GM19043 (cell line): ENCODE measurements around the gene NDUFB11.

Experiments
- ATAC-seq: cut with Tn5 transposase; IDR thresholded peaks from one replicate; pipeline ENCODE4 v1.9.1; 2021; ENCODE audit warnings: low read depth; ENCODE audit not compliant: unreplicated experiment

The NDUFB11 gene

GRCh38 chrX:47144626-47145394 lies at the start of gene NDUFB11, which contains the start of gene RBM10:
Gene NDUFB11, minus strand, starts transcription at chrX:47144702. Its CDS starts 23 bp downstream, at chrX:47144679.
Gene RBM10, plus strand, starts transcription at chrX:47145221. Its CDS starts 2,261 bp downstream, at chrX:47147482.
- ATAC-seq, result peak; percentile 91

- no peak for ATAC-seq
Measured at GRCh38 chrX:47193475-47194193, 49.1 kb upstream of the NDUFB11 start, which contains the start of gene UBA1. Gene UBA1, plus strand, starts transcription at chrX:47193829. Its CDS starts 4,974 bp downstream, at chrX:47198803.

GRCh38 chrX:47191806-47192401 lies 47.4 kb upstream of the NDUFB11 start:
- ATAC-seq, result no peak

GRCh38 chrX:47191331-47191730 lies 46.8 kb upstream of the NDUFB11 start:
- no peak for ATAC-seq

GRCh38 chrX:47190445-47191269 lies 46.2 kb upstream of the NDUFB11 start:
- peak; percentile 58 for ATAC-seq

GRCh38 chrX:47189906-47190305 lies 45.4 kb upstream of the NDUFB11 start:
- no peak for ATAC-seq

GRCh38 chrX:47187106-47187677 lies 42.7 kb upstream of the NDUFB11 start:
- no peak for ATAC-seq

GRCh38 chrX:47186096-47186740 lies 41.7 kb upstream of the NDUFB11 start:
- ATAC-seq, result no peak

- no peak for ATAC-seq
Measured at GRCh38 chrX:47185241-47185640, 40.7 kb upstream of the NDUFB11 start.

- no peak for ATAC-seq
Measured at GRCh38 chrX:47184486-47184885, 40.0 kb upstream of the NDUFB11 start.

GRCh38 chrX:47182106-47182700 lies 37.7 kb upstream of the NDUFB11 start:
- ATAC-seq, result no peak

GRCh38 chrX:47181301-47181700 lies 36.8 kb upstream of the NDUFB11 start:
- no peak for ATAC-seq

GRCh38 chrX:47180346-47180745 lies 35.8 kb upstream of the NDUFB11 start:
- no peak for ATAC-seq

- no peak for ATAC-seq
Measured at GRCh38 chrX:47179928-47180255, 35.4 kb upstream of the NDUFB11 start.

- no peak for ATAC-seq
Measured at GRCh38 chrX:47179221-47179927, 34.9 kb upstream of the NDUFB11 start.

- no peak for ATAC-seq
Measured at GRCh38 chrX:47178337-47178736, 33.8 kb upstream of the NDUFB11 start.

- no peak for ATAC-seq
Measured at GRCh38 chrX:47177079-47177478, 32.6 kb upstream of the NDUFB11 start.

GRCh38 chrX:47176101-47176740 lies 31.7 kb upstream of the NDUFB11 start:
- ATAC-seq, result no peak
